ENCODE data around the gene BEND6.
A peak's percentile ranks its signal among the peaks of the same experiment; 100 is the strongest.

Gene BEND6, protein sequence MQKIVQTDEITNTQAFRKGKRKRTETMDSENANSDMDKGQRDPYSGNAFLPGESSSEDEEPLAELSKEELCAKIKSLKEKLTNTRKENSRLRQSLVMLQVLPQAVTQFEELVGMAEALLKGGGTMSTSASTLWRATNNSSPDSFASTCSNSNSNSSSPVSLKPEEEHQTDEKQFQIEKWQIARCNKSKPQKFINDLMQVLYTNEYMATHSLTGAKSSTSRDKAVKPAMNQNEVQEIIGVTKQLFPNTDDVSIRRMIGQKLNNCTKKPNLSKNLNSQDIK

DNA sequence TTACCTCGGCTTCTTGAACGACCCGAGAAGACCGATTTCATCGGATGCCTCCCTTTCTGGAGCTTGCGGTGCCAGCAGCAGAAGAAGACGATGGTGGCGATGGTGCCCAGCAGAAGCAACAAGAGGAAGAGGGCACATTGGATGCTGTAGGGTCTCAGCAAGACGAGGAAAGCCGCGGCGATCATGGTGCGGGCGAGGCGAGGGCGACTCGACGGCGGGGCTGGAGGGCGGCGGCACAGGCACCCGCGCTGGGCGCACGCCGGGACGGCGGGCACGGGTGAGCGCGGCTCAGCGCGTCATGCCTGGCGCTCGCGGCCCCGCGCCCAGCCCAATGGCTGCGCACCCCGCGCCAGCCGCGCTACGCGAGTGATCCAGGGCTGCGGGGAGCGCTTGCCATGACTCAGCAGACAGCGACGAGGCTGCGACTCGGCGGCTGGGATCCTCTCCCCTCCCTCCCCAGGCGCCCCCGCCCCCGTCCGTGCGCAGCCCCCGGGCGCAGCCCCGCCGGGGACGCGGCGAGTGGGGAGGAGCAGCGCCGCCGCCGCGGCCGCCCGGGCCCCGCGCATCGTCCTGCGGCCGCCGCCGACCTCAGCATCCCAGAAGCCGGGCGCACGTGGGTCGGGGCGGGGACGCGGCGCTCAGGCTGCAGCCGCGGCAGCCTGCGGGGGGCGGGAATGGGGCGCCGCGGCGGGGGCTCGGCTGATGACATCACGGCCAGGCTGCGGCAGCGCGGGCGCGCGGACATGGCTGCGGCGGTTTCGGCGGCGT lies at the start of gene BEND6:
BEND6 (plus strand) TSS at position 705 of the 768 bp plus-strand sequence. CDS start 26,704 bp downstream, outside the sequence.
- Histone ChIP-seq H3K4me1 (ENCODE audit: control insufficient read depth, insufficient read depth, low read length) (peaks cover 61% of the 10 kb centered on the region), H3K36me3 (ENCODE audit: control insufficient read depth, insufficient read depth, low read length, severe bottlenecking) (no peaks in the 10 kb centered on the region)

DNA sequence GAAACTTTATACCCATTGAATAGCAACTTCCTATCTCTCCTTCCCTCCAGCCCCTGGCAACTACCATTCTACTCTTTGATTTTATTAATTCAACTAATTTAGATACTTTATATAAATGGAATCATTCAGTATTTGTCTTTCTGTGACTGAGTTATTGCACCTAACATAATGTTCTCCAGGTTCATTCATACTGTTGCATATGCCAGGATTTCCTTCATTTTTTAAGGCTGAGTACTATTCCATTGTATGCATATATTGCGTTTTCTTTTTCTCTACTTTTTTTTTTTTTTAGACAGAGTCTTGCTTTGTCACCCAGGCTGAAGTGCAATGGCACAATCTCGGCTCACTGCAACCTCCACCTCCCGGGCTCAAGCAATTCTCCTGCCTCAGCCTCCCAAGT lies 49.5 kb upstream of the BEND6 start:
- no peak for DNase-seq (ENCODE audit: low read depth)
- Histone ChIP-seq H3K36me3 (ENCODE audit: control insufficient read depth, insufficient read depth, low read length, severe bottlenecking) (no peaks in the 10 kb centered on the region), H3K27me3 (replicated peaks; ENCODE audit: control insufficient read depth, insufficient read depth, low read length) (no peaks in the 10 kb centered on the region), H3K9ac (ENCODE audit: low read length) (no peak overlapping the region), H3K9me3 (ENCODE audit: control insufficient read depth, low read length) (no peaks in the 10 kb centered on the region), H3K4me3 (ENCODE audit: low read length) (no peak overlapping the region), H3K4me1 (ENCODE audit: control insufficient read depth, insufficient read depth, low read length) (peaks cover 15% of the 10 kb centered on the region)

More for the DNA sequence above, at the start of gene BEND6:
- Histone ChIP-seq H3K27me3 (replicated peaks; ENCODE audit: control insufficient read depth, insufficient read depth, low read length) (no peaks in the 10 kb centered on the region), H3K4me3 (ENCODE audit: low read length) (peak within 1 kb of the TSS; percentile 99), H3K9me3 (ENCODE audit: control insufficient read depth, low read length) (no peaks in the 10 kb centered on the region), H3K9ac (ENCODE audit: low read length) (peak within 1 kb of the TSS; percentile 94)
- DNase-seq (ENCODE audit: low read depth) = peak; percentile 95

DNA sequence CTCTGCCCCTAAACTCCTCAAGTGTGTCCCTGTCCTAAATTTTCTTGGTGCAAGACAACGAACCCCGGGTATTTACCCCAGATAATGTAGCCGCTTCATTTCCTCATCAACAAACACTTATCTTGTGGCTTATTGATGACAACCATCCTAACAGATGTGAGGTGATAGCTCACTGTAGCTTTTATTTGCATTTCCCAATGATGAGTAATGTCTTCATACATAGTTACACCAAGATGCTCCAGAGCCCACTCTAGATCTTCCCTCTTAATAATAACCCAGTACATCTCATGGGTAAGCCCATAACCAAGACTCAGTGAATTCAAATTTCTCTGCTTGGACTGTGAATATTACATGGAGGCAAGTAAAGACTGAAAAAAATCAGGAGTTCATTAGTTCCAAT lies 48.2 kb upstream of the BEND6 start:
- no peak for DNase-seq (ENCODE audit: low read depth)

DNA sequence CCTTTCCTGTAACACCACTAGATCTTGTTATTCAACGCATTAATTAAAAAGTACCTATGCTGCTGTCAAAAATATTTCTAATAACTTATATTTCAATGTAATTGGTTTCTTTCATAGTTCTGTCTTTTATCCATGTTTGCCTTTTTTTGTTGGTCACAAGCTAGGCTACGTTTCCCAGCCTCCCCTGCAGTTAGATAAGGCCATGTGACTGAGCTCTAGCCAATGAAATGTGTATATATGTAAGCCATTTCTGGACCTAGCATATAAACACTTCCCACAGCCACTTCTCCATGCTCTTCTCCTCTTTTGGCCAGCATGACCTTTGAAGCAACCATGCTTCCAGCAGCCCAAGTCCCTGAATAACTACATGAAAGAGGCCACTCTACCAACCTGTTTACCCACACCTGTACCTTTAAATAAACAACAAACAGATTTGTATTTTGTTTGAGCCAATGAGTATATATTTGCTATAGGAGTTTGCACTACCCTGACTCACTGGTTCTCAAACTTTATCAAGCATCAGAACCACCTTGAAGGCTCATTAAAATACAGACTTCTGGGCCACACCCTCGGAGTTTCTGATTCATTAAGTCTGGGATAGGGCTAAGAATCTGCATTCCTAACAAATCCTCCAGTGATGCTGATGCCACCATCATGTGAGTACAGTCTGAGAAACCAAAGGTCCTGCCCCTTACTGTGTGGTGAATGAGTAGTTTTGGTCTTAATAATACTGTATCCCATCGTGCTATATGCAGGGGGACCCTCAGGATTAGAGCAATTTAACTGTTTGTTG lies 45.6 kb upstream of the BEND6 start:
- Histone ChIP-seq H3K9ac (ENCODE audit: low read length) (no peak overlapping the region), H3K4me3 (ENCODE audit: low read length) (no peak overlapping the region), H3K9me3 (ENCODE audit: control insufficient read depth, low read length) (no peaks in the 10 kb centered on the region), H3K27me3 (replicated peaks; ENCODE audit: control insufficient read depth, insufficient read depth, low read length) (no peaks in the 10 kb centered on the region), H3K4me1 (ENCODE audit: control insufficient read depth, insufficient read depth, low read length) (peaks cover 32% of the 10 kb centered on the region), H3K36me3 (ENCODE audit: control insufficient read depth, insufficient read depth, low read length, severe bottlenecking) (no peaks in the 10 kb centered on the region)
- no peak for DNase-seq (ENCODE audit: low read depth)

More for the DNA sequence above, 48.2 kb upstream of the BEND6 start:
- H3K9ac ChIP-seq (ENCODE audit: low read length) = no peak overlapping the region
- H3K4me3 ChIP-seq (ENCODE audit: low read length) = no peak overlapping the region
- H3K27me3 ChIP-seq (replicated peaks; ENCODE audit: control insufficient read depth, insufficient read depth, low read length) = no peaks in the 10 kb centered on the region
- H3K9me3 ChIP-seq (ENCODE audit: control insufficient read depth, low read length) = no peaks in the 10 kb centered on the region
- H3K4me1 ChIP-seq (ENCODE audit: control insufficient read depth, insufficient read depth, low read length) = peaks cover 21% of the 10 kb centered on the region
- no peaks in the 10 kb centered on the region for H3K36me3 ChIP-seq (ENCODE audit: control insufficient read depth, insufficient read depth, low read length, severe bottlenecking)

DNA sequence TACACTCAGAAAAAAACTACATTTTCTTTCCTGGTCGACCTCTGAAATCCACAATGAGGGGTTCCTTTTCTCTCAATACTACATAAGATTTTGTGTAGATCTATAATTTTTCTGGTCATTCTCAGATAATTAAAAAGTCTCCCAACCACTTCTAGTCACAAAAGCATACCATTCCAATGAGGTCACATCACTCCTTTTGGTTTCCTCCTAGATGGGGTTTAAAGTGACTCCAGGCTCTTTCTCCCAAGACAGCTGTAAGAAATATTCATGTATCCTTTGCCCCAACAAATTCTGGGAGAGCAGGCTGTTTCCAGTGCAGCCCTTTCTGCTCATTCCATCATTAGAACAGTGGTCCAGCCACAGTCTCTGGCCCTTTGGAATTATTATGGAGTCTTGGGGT lies 43.1 kb upstream of the BEND6 start:
- H3K4me1 ChIP-seq (ENCODE audit: control insufficient read depth, insufficient read depth, low read length) = peaks cover 39% of the 10 kb centered on the region
- no peak overlapping the region for H3K9ac ChIP-seq (ENCODE audit: low read length)
- DNase-seq (ENCODE audit: low read depth) = peak; percentile 77
- no peaks in the 10 kb centered on the region for H3K27me3 ChIP-seq (replicated peaks; ENCODE audit: control insufficient read depth, insufficient read depth, low read length)
- H3K36me3 ChIP-seq (ENCODE audit: control insufficient read depth, insufficient read depth, low read length, severe bottlenecking) = no peaks in the 10 kb centered on the region
- no peaks in the 10 kb centered on the region for H3K9me3 ChIP-seq (ENCODE audit: control insufficient read depth, low read length)
- H3K4me3 ChIP-seq (ENCODE audit: low read length) = no peak overlapping the region

DNA sequence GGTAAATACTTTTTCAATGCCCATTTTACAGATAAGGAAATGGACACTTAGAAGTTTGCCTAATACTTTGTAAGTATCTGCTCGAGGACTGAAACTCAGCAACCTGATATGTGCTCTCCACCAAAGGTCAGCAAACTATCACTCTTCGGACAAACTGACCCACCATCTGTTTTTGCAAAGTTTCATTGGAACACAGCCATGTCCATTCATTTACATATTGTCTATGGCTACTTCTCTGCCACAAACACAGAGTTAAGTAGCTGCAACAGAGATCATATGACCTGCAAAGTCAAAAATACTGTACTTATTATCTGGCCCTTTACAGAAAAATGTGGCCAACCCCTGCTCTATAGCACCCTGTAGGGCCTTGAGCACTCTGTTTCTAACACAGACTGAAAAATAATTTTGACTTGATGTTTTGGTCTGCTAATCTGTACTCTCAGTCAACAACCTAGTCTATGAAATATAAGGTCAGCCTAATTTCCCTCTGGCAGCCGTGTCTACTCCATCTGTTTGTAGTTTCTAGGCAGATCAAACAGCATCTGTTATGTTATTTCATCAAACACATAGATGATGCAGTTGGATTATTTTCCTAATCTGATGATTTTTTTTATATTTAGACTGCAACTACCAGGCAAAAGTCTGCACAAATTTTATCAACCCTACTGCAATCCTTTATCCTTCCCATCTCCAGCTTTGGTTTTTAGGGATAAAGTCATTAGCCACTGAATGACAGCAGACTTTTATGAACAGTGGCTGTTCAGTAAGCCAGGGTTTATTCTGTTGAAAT lies 41.4 kb upstream of the BEND6 start:
- no peaks in the 10 kb centered on the region for H3K27me3 ChIP-seq (replicated peaks; ENCODE audit: control insufficient read depth, insufficient read depth, low read length)
- no peaks in the 10 kb centered on the region for H3K36me3 ChIP-seq (ENCODE audit: control insufficient read depth, insufficient read depth, low read length, severe bottlenecking)
- H3K9ac ChIP-seq (ENCODE audit: low read length) = no peak overlapping the region
- H3K9me3 ChIP-seq (ENCODE audit: control insufficient read depth, low read length) = no peaks in the 10 kb centered on the region
- H3K4me1 ChIP-seq (ENCODE audit: control insufficient read depth, insufficient read depth, low read length) = peaks cover 45% of the 10 kb centered on the region
- no peak for DNase-seq (ENCODE audit: low read depth)
- no peak overlapping the region for H3K4me3 ChIP-seq (ENCODE audit: low read length)

DNA sequence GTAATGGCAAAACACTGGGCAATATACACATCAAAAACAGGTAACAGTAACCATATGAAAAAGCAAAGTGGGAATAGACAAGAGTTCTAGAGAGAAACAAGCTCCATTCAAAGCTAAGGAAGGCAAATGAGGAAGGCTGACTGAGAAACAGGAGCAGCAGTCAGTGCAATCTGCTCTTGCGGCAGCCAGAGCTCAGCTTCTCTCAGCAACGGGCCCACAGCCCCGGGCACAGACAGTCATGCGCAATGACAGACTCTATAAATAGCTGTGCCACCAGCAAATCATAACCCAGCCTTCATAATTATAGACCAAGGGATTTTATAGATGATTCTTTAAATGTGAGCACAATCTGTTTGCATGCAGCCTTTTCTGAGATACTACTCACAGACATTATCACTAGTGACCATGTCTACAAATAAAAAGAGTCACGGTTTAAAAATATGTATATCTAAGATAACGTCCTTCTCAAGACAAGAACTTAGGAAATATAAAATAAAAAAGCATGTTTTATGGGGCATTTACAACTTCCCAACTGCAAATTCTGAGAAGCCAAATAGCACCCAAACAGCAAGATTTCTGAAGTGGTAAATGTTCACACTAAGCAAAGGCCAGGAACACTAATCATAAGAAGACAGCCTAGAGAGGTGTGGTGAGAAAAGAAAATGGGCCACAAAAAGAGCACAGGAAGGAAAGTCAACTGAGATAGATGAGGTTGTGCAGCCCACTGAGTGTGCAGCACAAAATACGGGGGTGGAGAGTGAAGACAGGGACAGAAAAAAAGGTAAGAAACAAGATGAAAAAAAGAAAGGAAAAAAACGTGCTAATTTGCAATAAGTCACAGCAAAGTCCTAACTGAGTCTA lies 39.9 kb upstream of the BEND6 start:
- no peak overlapping the region for H3K9ac ChIP-seq (ENCODE audit: low read length)
- H3K9me3 ChIP-seq (ENCODE audit: control insufficient read depth, low read length) = no peaks in the 10 kb centered on the region
- H3K4me1 ChIP-seq (ENCODE audit: control insufficient read depth, insufficient read depth, low read length) = peaks cover 40% of the 10 kb centered on the region
- no peak overlapping the region for H3K4me3 ChIP-seq (ENCODE audit: low read length)
- H3K27me3 ChIP-seq (replicated peaks; ENCODE audit: control insufficient read depth, insufficient read depth, low read length) = no peaks in the 10 kb centered on the region
- no peaks in the 10 kb centered on the region for H3K36me3 ChIP-seq (ENCODE audit: control insufficient read depth, insufficient read depth, low read length, severe bottlenecking)
- no peak for DNase-seq (ENCODE audit: low read depth)

DNA sequence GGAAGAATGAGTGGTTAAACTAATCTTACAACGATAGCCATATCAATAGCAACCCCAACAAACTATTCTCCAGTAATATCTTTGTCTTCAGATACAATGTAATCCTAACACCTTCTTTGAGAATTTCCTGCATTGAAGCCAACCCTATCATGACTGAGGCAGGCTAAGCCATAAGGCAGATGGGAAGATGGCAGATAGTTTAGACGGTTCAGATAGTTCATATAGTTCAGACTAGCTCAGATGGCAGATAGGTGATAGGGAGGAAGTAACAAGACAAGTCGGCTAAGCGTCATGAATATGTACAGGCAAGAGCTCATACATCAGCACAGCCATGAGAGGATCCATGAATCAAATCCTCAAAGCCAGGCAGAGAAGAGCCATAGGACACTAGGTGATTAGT lies 39.1 kb upstream of the BEND6 start:
- Histone ChIP-seq H3K9me3 (ENCODE audit: control insufficient read depth, low read length) (no peaks in the 10 kb centered on the region), H3K4me3 (ENCODE audit: low read length) (no peak overlapping the region), H3K36me3 (ENCODE audit: control insufficient read depth, insufficient read depth, low read length, severe bottlenecking) (no peaks in the 10 kb centered on the region), H3K27me3 (replicated peaks; ENCODE audit: control insufficient read depth, insufficient read depth, low read length) (no peaks in the 10 kb centered on the region), H3K9ac (ENCODE audit: low read length) (no peak overlapping the region), H3K4me1 (ENCODE audit: control insufficient read depth, insufficient read depth, low read length) (peaks cover 40% of the 10 kb centered on the region)
- no peak for DNase-seq (ENCODE audit: low read depth)

DNA sequence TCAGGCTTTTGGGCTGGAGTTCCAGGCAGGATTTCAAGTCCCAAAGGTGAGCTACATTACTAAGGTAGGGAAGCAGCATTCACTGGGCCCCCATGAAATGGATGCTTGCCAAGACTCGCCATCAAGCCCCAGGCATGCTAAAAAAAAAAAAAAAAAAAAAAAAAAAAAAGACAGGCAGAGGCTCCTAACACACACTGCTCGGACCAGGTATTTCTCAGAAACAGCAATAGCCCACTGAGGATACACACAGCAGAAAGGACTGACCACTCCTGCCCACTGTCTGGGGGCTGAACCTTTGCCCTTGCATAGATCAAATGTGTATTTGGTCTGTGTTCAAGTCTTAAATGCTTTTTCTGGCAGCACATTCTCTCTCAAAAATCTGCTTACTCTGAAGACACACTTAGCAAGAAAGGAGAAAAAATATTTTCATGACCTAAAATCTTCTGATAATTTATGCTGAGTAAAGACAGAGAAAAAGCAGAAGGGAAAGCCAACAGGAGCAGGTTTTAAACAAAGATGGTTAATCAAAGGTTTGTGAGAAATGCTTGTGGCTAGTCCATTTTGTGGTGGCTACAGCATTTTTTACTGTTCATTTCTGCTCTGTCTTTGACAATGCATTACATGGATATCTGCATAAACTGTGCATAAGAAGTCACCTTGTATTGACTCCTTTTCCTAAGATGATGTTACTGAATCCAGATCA lies 37.9 kb upstream of the BEND6 start:
- Histone ChIP-seq H3K27me3 (replicated peaks; ENCODE audit: control insufficient read depth, insufficient read depth, low read length) (no peaks in the 10 kb centered on the region), H3K4me1 (ENCODE audit: control insufficient read depth, insufficient read depth, low read length) (peaks cover 31% of the 10 kb centered on the region), H3K9ac (ENCODE audit: low read length) (no peak overlapping the region), H3K4me3 (ENCODE audit: low read length) (no peak overlapping the region), H3K9me3 (ENCODE audit: control insufficient read depth, low read length) (no peaks in the 10 kb centered on the region), H3K36me3 (ENCODE audit: control insufficient read depth, insufficient read depth, low read length, severe bottlenecking) (no peaks in the 10 kb centered on the region)
- DNase-seq (ENCODE audit: low read depth) = no peak

DNA sequence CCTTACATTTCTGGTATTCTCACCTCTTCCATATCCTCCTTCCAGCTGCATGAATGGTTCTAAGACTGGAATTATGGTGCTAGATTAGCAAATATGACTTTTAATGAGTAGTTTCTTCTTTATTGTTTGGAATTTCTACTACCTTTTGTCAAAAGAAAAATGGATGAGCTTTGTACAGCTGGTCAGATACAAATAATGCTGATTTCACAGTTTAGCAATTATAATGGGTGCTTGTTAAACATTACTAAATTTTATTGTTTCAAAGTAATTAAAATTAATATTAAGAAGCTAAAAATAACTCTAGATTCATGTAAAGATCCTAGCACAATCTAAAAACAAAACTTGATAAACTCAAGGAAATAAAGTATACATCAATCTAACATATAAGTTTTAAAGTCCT lies 32.3 kb upstream of the BEND6 start:
- no peak for DNase-seq (ENCODE audit: low read depth)
- Histone ChIP-seq H3K4me1 (ENCODE audit: control insufficient read depth, insufficient read depth, low read length) (peaks cover 12% of the 10 kb centered on the region), H3K4me3 (ENCODE audit: low read length) (no peak overlapping the region), H3K9ac (ENCODE audit: low read length) (no peak overlapping the region), H3K36me3 (ENCODE audit: control insufficient read depth, insufficient read depth, low read length, severe bottlenecking) (no peaks in the 10 kb centered on the region), H3K27me3 (replicated peaks; ENCODE audit: control insufficient read depth, insufficient read depth, low read length) (no peaks in the 10 kb centered on the region), H3K9me3 (ENCODE audit: control insufficient read depth, low read length) (no peaks in the 10 kb centered on the region)
